ENCODE results near the gene PDCL2.

DNA sequence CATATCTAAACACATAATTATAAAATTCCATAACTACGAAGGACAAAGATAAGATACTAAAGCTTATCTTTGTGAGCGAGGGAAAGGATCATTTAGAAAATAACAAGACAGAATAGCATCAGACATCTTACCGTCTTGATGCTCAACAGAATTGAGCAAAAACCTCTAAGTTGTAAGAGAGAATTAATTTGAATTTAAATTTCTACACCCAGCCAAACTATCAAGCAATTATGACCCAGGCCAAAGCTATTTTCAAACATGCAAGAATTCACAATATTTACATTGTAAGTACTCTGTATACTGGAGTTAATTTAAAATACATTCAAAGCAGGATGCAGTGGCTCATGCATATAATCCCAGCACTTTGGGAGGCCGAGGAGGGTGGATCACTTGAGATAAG, 61.9 kb downstream of the PDCL2 start:
- TF ChIP-seq, protein P1, sequence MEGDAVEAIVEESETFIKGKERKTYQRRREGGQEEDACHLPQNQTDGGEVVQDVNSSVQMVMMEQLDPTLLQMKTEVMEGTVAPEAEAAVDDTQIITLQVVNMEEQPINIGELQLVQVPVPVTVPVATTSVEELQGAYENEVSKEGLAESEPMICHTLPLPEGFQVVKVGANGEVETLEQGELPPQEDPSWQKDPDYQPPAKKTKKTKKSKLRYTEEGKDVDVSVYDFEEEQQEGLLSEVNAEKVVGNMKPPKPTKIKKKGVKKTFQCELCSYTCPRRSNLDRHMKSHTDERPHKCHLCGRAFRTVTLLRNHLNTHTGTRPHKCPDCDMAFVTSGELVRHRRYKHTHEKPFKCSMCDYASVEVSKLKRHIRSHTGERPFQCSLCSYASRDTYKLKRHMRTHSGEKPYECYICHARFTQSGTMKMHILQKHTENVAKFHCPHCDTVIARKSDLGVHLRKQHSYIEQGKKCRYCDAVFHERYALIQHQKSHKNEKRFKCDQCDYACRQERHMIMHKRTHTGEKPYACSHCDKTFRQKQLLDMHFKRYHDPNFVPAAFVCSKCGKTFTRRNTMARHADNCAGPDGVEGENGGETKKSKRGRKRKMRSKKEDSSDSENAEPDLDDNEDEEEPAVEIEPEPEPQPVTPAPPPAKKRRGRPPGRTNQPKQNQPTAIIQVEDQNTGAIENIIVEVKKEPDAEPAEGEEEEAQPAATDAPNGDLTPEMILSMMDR (IDR thresholded peaks at IDR 0.05 in 4 of 5, conservative IDR thresholded peaks at IDR 0.05 in 1 of 5), result no peak
- TF ChIP-seq POLR2A (IDR thresholded peaks at IDR 0.05), result no peak

Data from gastrocnemius medialis (tissue), 4 donors.